Activated CD8-positive, alpha-beta memory T cell treated with anti-CD3 and anti-CD28 coated beads for 36 hours (primary cell): Measurements from ENCODE around the gene NAIF1. TPM values are rescaled to one million over a fixed set of nuclear protein-coding genes. Genes with fewer than 3 reads are reported as not detected.
"Not testable (repeated sequence)": the region's sequence is repeated elsewhere in the genome, so short reads cannot be mapped to it uniquely, and the experiment has no call there.

Experiments used
- CTCF ChIA-PET: fragments of 350-600 bp; sonication (Branson Sonifier 250); formaldehyde crosslinking; loops from one replicate; lab custom pipeline; 2021; ENCODE audit warnings: antibody characterized with exemption; lab: Charles Lee
- POLR2A ChIA-PET: fragments of 350-600 bp; sonication (Branson Sonifier 250); formaldehyde crosslinking; loops from one replicate; lab custom pipeline; 2021; ENCODE audit warnings: antibody characterized with exemption; lab: Charles Lee
- total RNA-seq, 2 experiments: library from RNA; stranded (reverse); gene quantifications; one replicate each; pipeline ENCODE4 v1.2.3, GENCODE V29; 2021

NAIF1 gene
- total RNA-seq, 2 experiments from 2014 or later: 13.3 to 15.1 TPM

- ChIA-PET POLR2A (no interaction called here), CTCF (interaction anchor here (0.6 to 2.0 kb wide), 6 partner anchors 9 to 130 kb away, joined by 3 to 6 read pairs (median 4); no protein-coding TSS in a partner anchor)
Measured at GRCh38 chr9:128072144-128073021, 5.3 kb upstream of the NAIF1 start.

DNA sequence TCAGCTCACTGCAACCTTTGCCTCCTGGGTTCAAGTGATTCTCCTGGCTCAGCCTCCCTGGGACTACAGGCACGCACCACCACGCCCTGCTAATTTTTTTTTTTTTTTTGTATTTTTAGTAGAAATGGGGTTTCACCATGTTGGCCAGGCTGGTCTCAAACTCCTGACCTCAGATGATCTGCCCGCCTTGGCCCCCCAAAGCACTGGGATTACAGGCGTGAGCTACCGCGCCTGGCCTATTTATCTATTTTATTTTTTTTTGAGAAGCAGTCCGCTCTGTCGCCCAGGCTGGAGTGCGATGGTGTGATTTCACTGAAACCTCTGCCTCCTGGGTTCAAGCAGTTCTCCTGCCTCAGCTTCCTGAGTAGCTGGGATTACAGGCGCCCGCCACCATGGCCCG is 4.4 kb upstream of the NAIF1 start:
- POLR2A ChIA-PET: not testable (repeated sequence)
- CTCF ChIA-PET: interaction anchor here (1.0 to 2.0 kb wide), 2 partner anchors 9 to 10 kb away, joined by 3 to 4 read pairs; no protein-coding TSS in a partner anchor

DNA sequence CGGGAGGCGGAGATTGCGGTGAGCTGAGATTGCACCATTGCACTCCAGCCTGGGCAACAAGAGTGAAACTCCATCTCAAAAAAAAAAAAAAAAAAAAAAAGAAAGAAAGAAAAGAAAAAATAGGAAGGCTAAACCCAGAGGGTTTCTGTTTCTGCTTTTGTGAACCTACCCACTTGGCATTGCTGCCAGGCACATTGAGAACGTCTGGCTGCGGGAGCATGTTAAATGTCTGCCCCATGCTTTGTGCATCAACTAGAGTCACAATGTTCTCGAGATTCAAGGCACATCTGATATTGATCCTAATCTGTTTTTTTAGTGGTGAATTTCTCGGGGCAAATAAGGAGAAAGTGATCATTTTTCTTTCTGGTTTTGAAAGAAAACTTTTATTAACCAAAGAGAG is 3.8 kb upstream of the NAIF1 start:
- POLR2A ChIA-PET: interaction anchor here (0.6 kb wide), 1 partner anchor 96 kb away, joined by 3 read pairs; no protein-coding TSS in a partner anchor
- CTCF ChIA-PET: interaction anchor here (0.8 to 1.0 kb wide), 2 partner anchors 8 to 93 kb away, joined by 3 read pairs; no protein-coding TSS in a partner anchor

DNA sequence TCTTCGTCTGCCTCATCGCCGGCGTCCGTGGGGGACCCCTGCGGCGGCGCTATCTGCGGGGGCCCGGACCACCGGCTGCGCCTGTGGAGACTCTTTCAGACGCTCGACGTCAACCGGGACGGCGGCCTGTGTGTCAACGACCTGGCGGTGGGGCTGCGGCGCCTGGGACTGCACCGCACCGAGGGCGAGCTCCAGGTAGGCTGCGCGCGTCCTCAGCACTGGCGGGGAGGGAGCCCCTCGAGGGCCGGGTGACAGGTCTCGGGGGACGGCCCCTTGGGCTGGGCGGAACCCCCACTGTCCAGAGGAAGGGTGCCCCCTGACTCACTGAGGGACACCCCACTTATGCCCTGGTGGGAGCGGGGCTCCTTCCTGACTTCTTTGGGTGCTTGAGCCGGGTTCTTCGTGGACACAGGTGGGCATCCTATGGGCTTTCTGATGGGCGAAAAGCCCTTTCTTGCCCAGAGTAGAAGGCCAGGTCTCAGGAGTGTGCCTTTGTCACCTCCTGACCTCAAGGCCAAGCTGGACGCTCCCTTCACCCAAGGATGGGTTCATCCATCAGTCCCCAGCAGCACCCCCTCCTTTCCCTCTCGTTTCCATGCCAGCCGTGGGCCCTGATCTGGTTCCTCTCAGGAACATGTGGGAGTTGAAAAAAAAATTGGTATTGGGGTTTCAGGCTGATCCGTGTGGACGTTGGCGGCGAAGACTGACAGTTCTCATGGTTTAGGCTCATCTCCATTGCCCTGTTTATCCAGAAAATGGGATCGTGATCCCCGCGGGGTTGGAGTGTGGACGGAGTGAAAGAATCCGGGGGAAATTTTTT is 1.5 kb upstream of the NAIF1 start:
- ChIA-PET CTCF (interaction anchor here (1.1 to 1.6 kb wide), 3 partner anchors 23 to 49 kb away, joined by 3 to 5 read pairs (median 3); no protein-coding TSS in a partner anchor), POLR2A (no interaction called here)

DNA sequence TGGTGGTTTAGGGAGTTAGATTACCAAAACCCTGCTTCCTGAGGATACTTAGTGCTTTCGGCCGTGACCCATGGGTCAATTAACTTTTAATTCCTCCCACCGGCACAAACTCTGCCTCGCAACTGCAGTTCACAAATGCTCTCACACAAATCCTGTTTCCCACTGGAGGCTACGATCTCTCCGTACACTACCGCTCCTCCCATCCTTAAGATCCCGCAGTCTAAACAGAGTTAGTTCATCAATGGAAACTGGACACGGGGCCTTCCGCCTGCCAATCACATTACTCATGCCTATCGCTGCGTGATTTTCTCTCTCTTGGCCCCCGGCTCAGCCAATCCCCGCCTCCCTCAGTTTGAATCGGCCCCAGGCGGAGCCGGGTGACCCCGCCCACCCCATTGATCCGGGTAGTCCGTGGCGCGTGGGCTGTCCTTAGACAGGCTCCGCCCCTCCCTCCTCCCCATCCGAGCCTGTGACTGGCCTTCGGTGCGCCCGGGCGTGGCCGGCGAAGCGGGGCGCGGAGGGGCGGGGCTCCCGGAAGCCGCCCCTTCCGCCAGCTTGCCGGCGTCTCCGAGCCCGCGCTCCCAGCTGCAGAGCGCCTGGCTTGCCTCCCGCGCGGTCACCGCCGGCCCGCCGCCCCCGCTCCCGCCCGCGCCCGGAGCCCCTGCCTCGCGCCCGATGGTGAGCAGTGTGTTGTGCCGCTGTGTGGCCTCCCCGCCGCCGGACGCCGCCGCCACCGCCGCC is 695 bp upstream of the NAIF1 start, which contains the start of gene SLC25A25:
Gene SLC25A25 (plus strand): TSS at position 588 of the 741 bp plus-strand sequence. CDS start 88 bp downstream, at position 676.
- ChIA-PET CTCF (interaction anchor here (1.1 to 1.3 kb wide), 2 partner anchors 24 to 37 kb away, joined by 3 read pairs; no protein-coding TSS in a partner anchor), POLR2A (interaction anchor here (0.7 to 1.4 kb wide), 3 partner anchors 33 to 289 kb away, joined by 3 to 4 read pairs (median 4); no protein-coding TSS in a partner anchor)

- ChIA-PET POLR2A (no interaction called here), CTCF (interaction anchor here (1.1 to 1.9 kb wide), 2 partner anchors 13 to 32 kb away, joined by 4 read pairs; no protein-coding TSS in a partner anchor)
Measured at GRCh38 chr9:128065907-128066712, 1.0 kb downstream of the NAIF1 start.

DNA sequence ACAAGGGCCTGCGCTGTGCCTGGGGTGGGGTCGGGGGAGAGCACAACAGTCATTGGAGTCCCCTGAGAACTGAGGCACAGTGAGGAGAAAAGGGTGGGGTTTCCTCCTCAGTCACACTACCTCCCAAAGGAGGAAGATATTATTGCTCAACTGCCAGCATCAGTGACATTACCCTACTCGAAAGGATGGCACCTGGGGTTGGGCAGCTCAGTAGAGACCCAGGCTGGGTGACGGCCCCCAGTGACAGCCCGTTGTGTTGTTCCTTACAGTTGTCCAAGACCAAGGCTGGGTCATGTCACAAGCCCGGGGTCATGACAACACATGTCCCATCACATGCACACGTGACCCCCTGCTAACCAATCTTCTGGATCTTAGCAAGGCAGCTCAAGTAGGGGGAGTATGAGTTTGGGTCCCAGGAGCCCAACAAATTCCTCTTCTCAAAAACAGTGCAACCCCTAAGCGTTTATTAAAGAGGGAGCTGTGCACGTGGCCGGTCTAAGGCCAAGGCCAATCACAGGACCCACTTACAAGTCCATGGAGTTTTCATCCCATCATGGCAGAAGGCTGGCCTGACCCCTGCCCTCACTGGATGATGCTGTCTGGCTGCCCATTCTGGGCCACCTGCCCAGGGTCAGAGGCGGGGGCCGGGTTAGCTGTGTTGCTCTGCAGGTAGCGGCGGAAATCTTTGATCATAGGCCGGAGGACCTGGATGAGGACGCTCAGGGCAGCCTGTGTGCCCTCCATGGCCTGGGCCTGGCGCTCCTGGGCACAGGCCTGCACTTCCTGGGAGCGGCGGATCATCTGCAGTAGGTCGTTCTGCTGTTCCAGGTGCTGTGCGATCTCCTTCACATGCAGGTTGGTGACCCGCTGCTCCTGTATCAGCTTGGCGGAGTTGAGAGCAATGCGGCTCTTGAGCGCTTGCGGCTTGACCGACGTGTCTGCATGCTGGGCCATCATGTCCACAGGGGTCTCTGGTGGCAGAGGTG is 4.0 kb downstream of the NAIF1 start:
- CTCF ChIA-PET: interaction anchor here (0.6 to 1.1 kb wide), 4 partner anchors 8 to 119 kb away, joined by 3 read pairs; no protein-coding TSS in a partner anchor

GRCh38 chr9:128062279-128062678 is 4.8 kb downstream of the NAIF1 start:
- ChIA-PET CTCF (interaction anchor here (0.6 to 1.0 kb wide), 2 partner anchors 9 to 32 kb away, joined by 3 read pairs; no protein-coding TSS in a partner anchor), POLR2A (no interaction called here)

More for the DNA sequence above, 4.0 kb downstream of the NAIF1 start:
- POLR2A ChIA-PET: interaction anchor here (0.9 kb wide), 1 partner anchor 36 kb away, joined by 3 read pairs; no protein-coding TSS in a partner anchor

DNA sequence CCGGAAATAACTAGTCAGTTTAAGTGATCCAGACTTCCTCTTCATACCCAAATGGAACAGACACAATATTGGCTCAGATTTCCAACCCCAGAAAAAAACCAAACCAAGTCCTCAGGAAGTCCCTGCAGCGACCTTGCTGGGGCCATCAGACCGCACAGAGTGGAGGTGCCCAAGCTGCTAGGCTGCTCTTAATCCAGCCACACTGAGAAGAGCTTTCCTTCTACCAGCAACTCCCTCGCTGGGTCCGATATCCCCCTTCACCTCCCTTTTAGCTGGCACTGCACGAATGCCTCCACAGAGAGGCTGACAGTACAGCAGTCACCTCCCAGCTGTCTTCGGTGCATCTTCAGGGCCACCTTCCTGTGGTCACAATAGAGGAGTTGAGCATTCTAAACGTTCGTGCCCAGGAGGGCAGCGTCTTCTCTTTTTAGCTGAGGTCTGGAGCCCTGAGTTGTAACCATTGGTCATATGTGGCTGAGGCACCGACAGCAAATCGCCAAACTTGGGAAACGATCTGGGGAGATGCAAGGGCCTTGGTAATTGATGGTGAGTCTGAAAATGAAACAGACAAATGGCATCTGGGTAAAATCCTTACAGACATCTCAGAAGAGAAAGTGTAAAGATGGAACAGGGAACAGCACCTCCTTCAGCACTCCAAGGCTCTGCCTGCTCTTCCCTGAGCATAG is 5.7 kb downstream of the NAIF1 start:
- ChIA-PET CTCF (interaction anchor here (1.4 kb wide), 1 partner anchor 119 kb away, joined by 3 read pairs; no protein-coding TSS in a partner anchor), POLR2A (no interaction called here)

DNA sequence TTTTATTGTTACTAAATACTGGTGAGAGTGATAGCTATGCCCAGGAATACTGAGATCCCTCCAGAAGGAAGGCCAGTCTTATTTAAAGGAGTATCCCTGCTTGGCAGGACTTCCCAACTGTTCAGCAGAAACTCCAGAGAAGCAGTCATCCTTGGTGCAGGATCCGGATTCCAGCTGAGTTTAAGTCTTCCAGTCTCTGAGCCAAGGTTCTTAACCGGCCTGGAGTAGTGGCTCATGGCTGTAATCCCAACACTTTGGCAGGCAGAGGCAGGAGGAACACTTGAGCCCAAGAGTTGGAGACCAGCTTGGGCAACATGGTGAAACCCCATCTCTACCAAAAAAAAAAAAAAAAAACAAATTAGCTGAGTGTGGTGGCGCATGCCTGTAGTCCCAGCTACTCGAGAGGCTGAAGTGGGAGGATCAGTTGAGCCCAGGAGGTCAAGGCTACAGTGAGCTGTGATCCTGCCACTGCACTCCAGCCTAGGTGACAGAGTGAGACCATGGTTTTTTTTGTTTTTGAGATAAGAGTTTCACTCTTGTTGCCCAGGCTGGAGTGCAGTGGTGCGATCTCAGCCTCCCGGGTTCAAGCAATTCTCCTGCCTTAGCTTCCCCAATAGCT is 7.6 kb downstream of the NAIF1 start:
- ChIA-PET POLR2A (no interaction called here), CTCF (interaction anchor here (0.7 to 1.8 kb wide), 5 partner anchors 25 to 474 kb away, joined by 3 to 10 read pairs (median 3); partner anchors contain the start of gene URM1)

- ChIA-PET POLR2A (no interaction called here), CTCF (interaction anchor here (0.7 to 1.1 kb wide), 2 partner anchors 78 to 109 kb away, joined by 3 to 5 read pairs; no protein-coding TSS in a partner anchor)
Measured at GRCh38 chr9:128057724-128058409, 9.3 kb downstream of the NAIF1 start.

GRCh38 chr9:128056887-128057723 is 10.0 kb downstream of the NAIF1 start:
- CTCF ChIA-PET: interaction anchor here (0.7 to 1.1 kb wide), 2 partner anchors 108 to 152 kb away, joined by 3 read pairs; no protein-coding TSS in a partner anchor
- POLR2A ChIA-PET: no interaction called here

- POLR2A ChIA-PET: no interaction called here
- CTCF ChIA-PET: interaction anchor here (0.7 to 1.4 kb wide), 2 partner anchors 21 to 153 kb away, joined by 3 to 4 read pairs; no protein-coding TSS in a partner anchor
Measured at GRCh38 chr9:128056086-128056485, 11.0 kb downstream of the NAIF1 start.
